CD4-positive, alpha-beta T cell (primary cell): Measurements from ENCODE around the gene VASN. TPM values are rescaled to one million over a fixed set of nuclear protein-coding genes. Genes with fewer than 3 reads are reported as not detected.

Experiments
- ATAC-seq: fragments of 200-7000 bp; cut with Tn5 transposase; one replicate; pipeline ENCODE4 v1.10.0; 2022; ENCODE audit warnings: mild to moderate bottlenecking; ENCODE audit not compliant: poor library complexity
- CTCF ChIA-PET: fragments of 350-600 bp; sonication (Branson Sonifier 250); formaldehyde crosslinking; loops from one replicate; lab custom pipeline; 2021; ENCODE audit warnings: antibody characterized with exemption, inconsistent platforms; lab: Charles Lee
- POLR2A ChIA-PET: fragments of 350-600 bp; sonication (Branson Sonifier 250); formaldehyde crosslinking; loops from one replicate; lab custom pipeline; 2021; ENCODE audit warnings: antibody characterized with exemption, inconsistent platforms; lab: Charles Lee
- DNase-seq, 14 experiments: peaks; one replicate each; pipeline ENCODE4 v3.0.0-alpha.2; 2013 to 2020; ENCODE audit warnings: mixed read lengths in 2 of 14
- H3K27ac ChIP-seq, 2 donors: one replicate each; pipeline versions ENCODE4 v1.5.1 to v1.7.0; 2013; ENCODE audit warnings: low read length in 2 of 2, low read depth in 1 of 2, mild to moderate bottlenecking in 1 of 2
- H3K27me3 ChIP-seq, 2 experiments: 1 replicate in 1 of 2; 2 replicates in 1 of 2; pipeline versions ENCODE4 v1.6.1 to v1.7.0; 2013; ENCODE audit warnings: low read length in 2 of 2, control low read depth in 1 of 2, mild to moderate bottlenecking in 1 of 2, moderate library complexity in 1 of 2; ENCODE audit not compliant: insufficient read depth in 2 of 2, control insufficient read depth in 1 of 2
- H3K36me3 ChIP-seq: one replicate; pipeline ENCODE4 v1.6.1; 2013; ENCODE audit warnings: low read length, control low read depth; ENCODE audit not compliant: insufficient read depth
- H3K4me1 ChIP-seq: one replicate; pipeline ENCODE4 v1.6.1; 2013; ENCODE audit warnings: low read length, control low read depth; ENCODE audit not compliant: insufficient read depth
- H3K4me3 ChIP-seq: one replicate; pipeline ENCODE4 v1.5.1; 2013; ENCODE audit warnings: mild to moderate bottlenecking, low read length, moderate library complexity
- H3K9me3 ChIP-seq, 2 experiments: 1 replicate in 1 of 2; 2 replicates in 1 of 2; pipeline versions ENCODE4 v1.6.1 to v1.7.0; 2013; ENCODE audit warnings: low read length in 2 of 2, mild to moderate bottlenecking in 2 of 2, control low read depth in 1 of 2, moderate library complexity in 1 of 2; ENCODE audit not compliant: control insufficient read depth in 1 of 2, insufficient read depth in 1 of 2
- H3K27ac Mint-ChIP-seq: one replicate; pipeline ENCODE4 v1.8.0; 2020; ENCODE audit warnings: mixed read lengths
- H3K27me3 Mint-ChIP-seq: one replicate; pipeline ENCODE4 v1.8.0; 2021; ENCODE audit warnings: mixed read lengths
- H3K36me3 Mint-ChIP-seq: one replicate; pipeline ENCODE4 v1.8.0; 2021; ENCODE audit warnings: low read depth, mixed read lengths
- H3K4me1 Mint-ChIP-seq: one replicate; pipeline ENCODE4 v1.8.0; 2021; ENCODE audit warnings: low read depth, mixed read lengths
- H3K4me3 Mint-ChIP-seq: one replicate; pipeline ENCODE4 v1.8.0; 2020; ENCODE audit warnings: mild to moderate bottlenecking, mixed read lengths
- H3K9me3 Mint-ChIP-seq: one replicate; pipeline ENCODE4 v1.8.0; 2020; ENCODE audit warnings: mixed read lengths
- intact Hi-C, 2 experiments: fragments of 100-400 bp; cut with DNase I in 1 of 2; cut with micrococcal nuclease in 1 of 2; formaldehyde crosslinking; loops; one replicate each; pipeline versions ENCODE4 v1.15.1 to v1.9.0; 2023 to 2025; cut with DNase I, micrococcal nuclease
- total RNA-seq, 174 experiments: library from RNA in 2 of 174; stranded (reverse) in 2 of 174; gene quantifications; one replicate each; pipeline ENCODE4 v1.2.3 and lab custom pipeline; 2021 to 2026
- TF ChIP-seq, protein P1 (sequence below): fragments of 200-600 bp; IDR thresholded peaks from one replicate; pipeline ENCODE4 v1.8.0; 2022; ENCODE audit warnings: antibody characterized with exemption, mild to moderate bottlenecking

Gene VASN
- total RNA-seq, 2 experiments from 2014 or later = 0.70 to 0.77 TPM

DNA sequence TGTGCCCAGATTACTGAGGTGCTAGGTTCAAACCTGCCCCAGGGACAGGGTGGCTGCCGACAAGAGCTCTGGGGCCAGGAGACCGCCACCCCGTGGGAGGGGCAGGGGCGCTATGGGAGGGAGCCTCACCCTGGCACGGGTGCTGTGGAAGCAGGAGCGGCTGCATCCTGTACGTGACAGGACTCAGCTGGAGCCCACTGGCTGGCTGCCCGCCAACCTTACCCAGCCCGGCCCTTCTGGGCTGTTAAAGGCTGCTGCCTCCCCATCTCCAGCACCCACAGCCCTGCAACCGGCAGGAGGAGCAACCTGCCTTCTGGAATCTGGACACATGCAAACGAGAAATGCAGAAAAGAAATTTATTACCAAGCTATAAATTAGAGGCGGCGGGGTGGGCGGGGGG is 31.7 kb upstream of the VASN start:
- peaks cover 13% of the 10 kb centered on the region for H3K4me1 ChIP-seq
- peaks cover 3% of the 10 kb centered on the region for H3K4me1 Mint-ChIP-seq
- no peak overlapping the region for H3K27ac ChIP-seq
- H3K36me3 ChIP-seq = peaks cover 37% of the 10 kb centered on the region
- H3K4me3 ChIP-seq = no peak overlapping the region
- TF ChIP-seq, protein P1, sequence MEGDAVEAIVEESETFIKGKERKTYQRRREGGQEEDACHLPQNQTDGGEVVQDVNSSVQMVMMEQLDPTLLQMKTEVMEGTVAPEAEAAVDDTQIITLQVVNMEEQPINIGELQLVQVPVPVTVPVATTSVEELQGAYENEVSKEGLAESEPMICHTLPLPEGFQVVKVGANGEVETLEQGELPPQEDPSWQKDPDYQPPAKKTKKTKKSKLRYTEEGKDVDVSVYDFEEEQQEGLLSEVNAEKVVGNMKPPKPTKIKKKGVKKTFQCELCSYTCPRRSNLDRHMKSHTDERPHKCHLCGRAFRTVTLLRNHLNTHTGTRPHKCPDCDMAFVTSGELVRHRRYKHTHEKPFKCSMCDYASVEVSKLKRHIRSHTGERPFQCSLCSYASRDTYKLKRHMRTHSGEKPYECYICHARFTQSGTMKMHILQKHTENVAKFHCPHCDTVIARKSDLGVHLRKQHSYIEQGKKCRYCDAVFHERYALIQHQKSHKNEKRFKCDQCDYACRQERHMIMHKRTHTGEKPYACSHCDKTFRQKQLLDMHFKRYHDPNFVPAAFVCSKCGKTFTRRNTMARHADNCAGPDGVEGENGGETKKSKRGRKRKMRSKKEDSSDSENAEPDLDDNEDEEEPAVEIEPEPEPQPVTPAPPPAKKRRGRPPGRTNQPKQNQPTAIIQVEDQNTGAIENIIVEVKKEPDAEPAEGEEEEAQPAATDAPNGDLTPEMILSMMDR = no peak
- H3K9me3 ChIP-seq = no peaks in the 10 kb centered on the region
- no peak overlapping the region for H3K4me3 Mint-ChIP-seq
- no peak for DNase-seq
- intact Hi-C loops = no loop called here
- H3K9me3 Mint-ChIP-seq = no peaks in the 10 kb centered on the region
- peaks cover 10% of the 10 kb centered on the region for H3K36me3 Mint-ChIP-seq
- no peaks in the 10 kb centered on the region for H3K27me3 ChIP-seq
- no peak overlapping the region for H3K27ac Mint-ChIP-seq
- no peaks in the 10 kb centered on the region for H3K27me3 Mint-ChIP-seq
- CTCF ChIA-PET = no interaction called here
- no peak for ATAC-seq
- POLR2A ChIA-PET = no interaction called here

DNA sequence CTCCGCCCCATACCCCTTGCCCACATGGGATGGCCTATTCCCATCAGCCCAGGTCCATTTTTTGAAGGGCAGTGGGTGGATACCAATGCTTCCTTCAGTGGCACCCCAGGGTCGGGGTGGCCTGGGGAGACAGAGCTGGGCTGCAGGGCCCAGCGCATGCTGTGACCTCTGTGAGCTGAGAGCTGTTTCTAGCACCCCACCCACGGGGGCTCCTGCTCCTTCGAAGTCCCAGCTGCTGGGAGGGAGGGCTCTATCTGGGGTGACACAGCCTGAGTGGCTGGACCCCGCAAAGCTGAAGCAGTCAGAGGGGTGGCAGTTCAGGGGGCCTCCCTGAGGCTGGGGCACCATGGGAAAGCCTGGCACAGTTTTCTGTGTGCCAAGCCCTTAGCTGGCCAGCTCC is 31.2 kb upstream of the VASN start:
- H3K27me3 Mint-ChIP-seq = no peaks in the 10 kb centered on the region
- no peaks in the 10 kb centered on the region for H3K9me3 Mint-ChIP-seq
- no peak overlapping the region for H3K27ac Mint-ChIP-seq
- H3K4me3 Mint-ChIP-seq = no peak overlapping the region
- Histone ChIP-seq H3K27me3 (no peaks in the 10 kb centered on the region), H3K9me3 (no peaks in the 10 kb centered on the region), H3K4me1 (peaks cover 13% of the 10 kb centered on the region), H3K27ac (no peak overlapping the region), H3K4me3 (no peak overlapping the region), H3K36me3 (peaks cover 37% of the 10 kb centered on the region)
- TF ChIP-seq, protein P1 = no peak
- CTCF ChIA-PET = no interaction called here
- peaks cover 6% of the 10 kb centered on the region for H3K4me1 Mint-ChIP-seq
- intact Hi-C loops = no loop called here
- POLR2A ChIA-PET = no interaction called here
- DNase-seq = no peak
- H3K36me3 Mint-ChIP-seq = peaks cover 10% of the 10 kb centered on the region
- ATAC-seq = no peak

DNA sequence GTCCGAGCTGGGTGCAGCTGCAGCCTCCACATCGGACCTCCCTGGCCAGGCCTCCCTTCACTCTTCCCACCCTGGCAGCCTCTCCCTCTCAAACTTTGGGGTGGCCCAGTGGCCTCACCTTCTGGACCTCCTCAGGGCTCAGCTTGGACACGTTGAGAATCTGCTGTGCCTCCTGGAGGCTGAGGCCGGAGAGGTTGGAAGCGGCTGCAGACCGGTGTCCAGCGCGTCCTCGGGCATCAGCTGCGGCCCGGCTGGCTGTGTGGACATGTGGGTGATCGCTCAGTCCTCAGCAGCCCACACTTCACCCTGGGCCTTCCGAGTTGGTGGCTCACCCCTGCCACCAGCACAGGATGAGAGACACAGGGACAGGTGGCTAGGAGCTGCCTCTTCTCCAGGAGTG is 30.4 kb upstream of the VASN start:
- ChIA-PET POLR2A (interaction anchor here (0.9 kb wide), 1 partner anchor 10 kb away, joined by 3 read pairs; the partner anchor contains the start of gene PAM16), CTCF (no interaction called here)
- Histone ChIP-seq H3K9me3 (no peaks in the 10 kb centered on the region), H3K4me3 (no peak overlapping the region), H3K36me3 (peaks cover 41% of the 10 kb centered on the region), H3K27ac (no peak overlapping the region), H3K27me3 (no peaks in the 10 kb centered on the region), H3K4me1 (peaks cover 20% of the 10 kb centered on the region)
- TF ChIP-seq, protein P1 = no peak
- intact Hi-C loops = no loop called here
- H3K4me1 Mint-ChIP-seq = peaks cover 8% of the 10 kb centered on the region
- ATAC-seq = no peak
- no peak overlapping the region for H3K4me3 Mint-ChIP-seq
- no peak overlapping the region for H3K27ac Mint-ChIP-seq
- no peaks in the 10 kb centered on the region for H3K9me3 Mint-ChIP-seq
- DNase-seq = no peak
- H3K36me3 Mint-ChIP-seq = peaks cover 14% of the 10 kb centered on the region
- no peaks in the 10 kb centered on the region for H3K27me3 Mint-ChIP-seq
